Adrenal gland (tissue), 12 donors: ENCODE measurements around the gene LPXN. TPM values are rescaled to one million over a fixed set of nuclear protein-coding genes. Genes with fewer than 3 reads are reported as not detected.

Experiments
- DNase-seq, 7 donors: peaks; one replicate each; pipeline ENCODE4 v3.0.0-alpha.2; 2019 to 2020
- H3K27ac ChIP-seq, 5 donors: fragments of 200-600 bp; sonication (generic) in 4 of 5; 1 replicate in 3 of 5; 2 replicates in 2 of 5; pipeline versions ENCODE4 v1.5.1 to v1.8.0; 2016 to 2020; ENCODE audit warnings: mild to moderate bottlenecking in 1 of 5
- H3K27me3 ChIP-seq: fragments of 200-600 bp; 2 replicates; pipeline ENCODE4 v1.8.0; 2021
- H3K36me3 ChIP-seq, 2 donors: fragments of 200-600 bp; replicated peaks in 1 of 2; 1 replicate in 1 of 2; 2 replicates in 1 of 2; pipeline versions ENCODE4 v1.5.1 to v1.8.0; 2018 to 2022
- H3K4me1 ChIP-seq, 2 donors: fragments of 200-600 bp; replicated peaks in 1 of 2; 1 replicate in 1 of 2; 2 replicates in 1 of 2; pipeline versions ENCODE4 v1.5.1 to v1.8.0; 2018 to 2021
- H3K4me3 ChIP-seq, 4 donors: fragments of 200-600 bp; sonication (generic) in 3 of 4; one replicate each; pipeline ENCODE4 v1.5.1; 2016 to 2018
- H3K9me3 ChIP-seq, 3 donors: fragments of 200-600 bp; sonication (generic) in 1 of 3; replicated peaks in 1 of 3; 1 replicate in 2 of 3; 2 replicates in 1 of 3; pipeline versions ENCODE4 v1.5.1 to v1.8.0; 2016 to 2021
- POLR2A ChIP-seq, 2 donors: fragments of 450-650 bp; IDR thresholded peaks; one replicate each; pipeline ENCODE4 v1.6.1; 2017; ENCODE audit warnings: antibody characterized with exemption in 2 of 2, mild to moderate bottlenecking in 2 of 2, moderate library complexity in 1 of 2
- WGBS, 4 donors: extraction: QIAGEN DNeasy Blood & Tissue Kit in 2 of 4; methylation state at CpG; one replicate each; pipeline versions ENCODE4 v1.1.5 to v1.1.7; 2013 to 2017; 5-methylcytosine and 5-hydroxymethylcytosine counted together
- intact Hi-C, 2 donors: fragments of 100-400 bp; cut with DNase I; formaldehyde crosslinking; loops; one replicate each; pipeline versions ENCODE4 v1.14.1 to v1.15.0; 2022 to 2023
- polyA plus RNA-seq, 3 donors: library from polyadenylated mRNA; stranded (reverse); fragments of 200-250 nt in 2 of 3; fragments of 350-450 nt in 1 of 3; fragmentation: Illumina TruSeq in 1 of 3; extraction: RNeasy Lipid Tissue Mini Kit (QIAGEN cat#74804) in 1 of 3; gene quantifications; one replicate each; pipeline ENCODE4 v1.2.3, GENCODE V29; 2013 to 2014
- total RNA-seq, 9 donors: library from RNA; depleted of rRNA in 4 of 9; stranded (reverse); fragments of >200 nt in 4 of 9; fragments of 120-200 nt in 1 of 9; fragmentation: NEBNext Ultra II Directional in 1 of 9; extraction: Animal tissue kit (Norgen Biotek cat#: 25700) in 1 of 9; gene quantifications; one replicate each; pipeline versions ENCODE4 v1.1.0 to v1.2.4, GENCODE V29; 2013 to 2023
- TF ChIP-seq, protein P1 (sequence below), 6 experiments: fragments of 450-650 bp in 4 of 6; fragments of 200-600 bp in 2 of 6; sonication (generic) in 1 of 6; IDR thresholded peaks; 1 replicate in 5 of 6; 2 replicates in 1 of 6; pipeline versions ENCODE4 v1.5.1 to v1.8.0; 2016 to 2021; ENCODE audit warnings: antibody characterized with exemption in 6 of 6, mild to moderate bottlenecking in 2 of 6, moderate library complexity in 1 of 6
- donor health status: healthy with polysubstance abuse.
- donor health status: Bipolar disorder and iron deficiency.
- donor health status: DM: yes; HTN: yes; CAD: no.
- donor health status: DM: no; HTN: no; CAD: no.
- donor health status: DM: no; HTN: no; CAD: no.
- donor health status: DM: yes; HTN: yes; CAD: no.

LPXN gene
- total and polyA plus RNA-seq, 12 donors, result 3.1 to 24.5 (median 10.2) TPM

DNA sequence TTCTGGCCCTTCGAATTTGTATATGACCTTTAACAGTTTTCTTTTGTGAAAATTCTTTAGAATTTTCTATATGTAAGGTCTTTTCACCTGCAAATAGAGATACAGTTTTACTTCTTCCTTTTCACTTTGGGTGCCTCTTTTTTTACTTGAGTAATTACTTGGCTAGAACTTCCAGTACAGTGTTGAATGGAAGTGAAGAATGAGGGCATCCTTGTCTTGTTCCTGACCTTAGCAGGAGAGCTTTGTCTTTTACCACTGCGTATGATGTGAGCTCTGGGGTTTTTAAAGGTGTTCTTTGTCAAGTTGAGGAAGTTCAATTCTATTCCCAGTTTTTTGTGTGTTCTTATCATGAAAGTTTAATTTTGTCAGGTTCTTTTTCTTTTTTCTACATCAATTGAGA lies 24.9 kb upstream of the LPXN start:
- intact Hi-C loops, result no loop called here
- 78 to 82% (median 79%) methylated on average over 2 of the region's 2 CpGs for WGBS, 4 donors
- Histone ChIP-seq H3K9me3 (no peaks in the 10 kb centered on the region), H3K27ac (no peak overlapping the region), H3K4me3 (no peak overlapping the region), H3K36me3 (no peaks in the 10 kb centered on the region), H3K4me1 (peaks cover 4 to 19% of the 10 kb centered on the region in 2 donors), H3K27me3 (no peaks in the 10 kb centered on the region)
- DNase-seq, result no peak
- TF ChIP-seq, protein P1, sequence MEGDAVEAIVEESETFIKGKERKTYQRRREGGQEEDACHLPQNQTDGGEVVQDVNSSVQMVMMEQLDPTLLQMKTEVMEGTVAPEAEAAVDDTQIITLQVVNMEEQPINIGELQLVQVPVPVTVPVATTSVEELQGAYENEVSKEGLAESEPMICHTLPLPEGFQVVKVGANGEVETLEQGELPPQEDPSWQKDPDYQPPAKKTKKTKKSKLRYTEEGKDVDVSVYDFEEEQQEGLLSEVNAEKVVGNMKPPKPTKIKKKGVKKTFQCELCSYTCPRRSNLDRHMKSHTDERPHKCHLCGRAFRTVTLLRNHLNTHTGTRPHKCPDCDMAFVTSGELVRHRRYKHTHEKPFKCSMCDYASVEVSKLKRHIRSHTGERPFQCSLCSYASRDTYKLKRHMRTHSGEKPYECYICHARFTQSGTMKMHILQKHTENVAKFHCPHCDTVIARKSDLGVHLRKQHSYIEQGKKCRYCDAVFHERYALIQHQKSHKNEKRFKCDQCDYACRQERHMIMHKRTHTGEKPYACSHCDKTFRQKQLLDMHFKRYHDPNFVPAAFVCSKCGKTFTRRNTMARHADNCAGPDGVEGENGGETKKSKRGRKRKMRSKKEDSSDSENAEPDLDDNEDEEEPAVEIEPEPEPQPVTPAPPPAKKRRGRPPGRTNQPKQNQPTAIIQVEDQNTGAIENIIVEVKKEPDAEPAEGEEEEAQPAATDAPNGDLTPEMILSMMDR (IDR thresholded peaks at IDR 0.05), result no peak
- TF ChIP-seq POLR2A (IDR thresholded peaks at IDR 0.05), result no peak

DNA sequence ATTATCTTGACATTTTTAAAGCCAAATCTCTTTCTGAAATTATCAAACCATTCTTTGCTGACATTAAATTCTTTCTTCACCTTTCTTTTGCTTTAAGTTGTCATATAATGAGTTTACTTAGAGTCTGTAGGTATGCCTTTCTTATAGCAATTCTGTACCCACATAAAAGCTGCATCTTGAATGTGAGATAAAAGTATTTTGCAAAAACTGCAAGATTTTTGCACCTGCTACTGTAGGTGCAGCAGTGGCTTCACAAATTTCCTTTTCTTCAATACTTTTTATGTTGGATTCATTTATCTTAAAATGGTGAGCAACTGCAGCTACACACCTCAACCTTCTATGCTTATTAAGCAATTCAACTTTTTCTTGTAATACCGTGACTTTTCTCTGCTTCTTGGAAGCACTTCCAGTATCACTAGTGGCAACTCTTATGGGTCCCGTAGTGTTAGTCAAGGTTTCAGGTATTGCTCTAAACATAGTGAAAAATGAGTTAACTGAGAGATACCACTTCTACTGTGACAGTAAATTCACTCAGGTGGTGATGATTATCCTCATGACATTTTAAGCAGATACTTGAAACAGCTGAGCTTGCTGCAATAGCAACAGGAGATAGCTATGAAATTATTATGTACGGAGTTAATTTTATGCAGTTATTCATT lies 22.0 kb upstream of the LPXN start:
- peaks cover 0 to 21% of the 10 kb centered on the region in 2 donors for H3K4me1 ChIP-seq
- DNase-seq, result no peak
- no peaks in the 10 kb centered on the region for H3K27me3 ChIP-seq
- H3K4me3 ChIP-seq, result no peak overlapping the region
- TF ChIP-seq, protein P1 (IDR thresholded peaks at IDR 0.05), result no peak
- no peak for TF ChIP-seq POLR2A (IDR thresholded peaks at IDR 0.05)
- no peaks in the 10 kb centered on the region for H3K36me3 ChIP-seq
- no peaks in the 10 kb centered on the region for H3K9me3 ChIP-seq
- no peak overlapping the region for H3K27ac ChIP-seq
- intact Hi-C loops, result no loop called here
- WGBS, 4 donors, result 68 to 80% (median 72%) methylated on average over 3 of the region's 3 CpGs

DNA sequence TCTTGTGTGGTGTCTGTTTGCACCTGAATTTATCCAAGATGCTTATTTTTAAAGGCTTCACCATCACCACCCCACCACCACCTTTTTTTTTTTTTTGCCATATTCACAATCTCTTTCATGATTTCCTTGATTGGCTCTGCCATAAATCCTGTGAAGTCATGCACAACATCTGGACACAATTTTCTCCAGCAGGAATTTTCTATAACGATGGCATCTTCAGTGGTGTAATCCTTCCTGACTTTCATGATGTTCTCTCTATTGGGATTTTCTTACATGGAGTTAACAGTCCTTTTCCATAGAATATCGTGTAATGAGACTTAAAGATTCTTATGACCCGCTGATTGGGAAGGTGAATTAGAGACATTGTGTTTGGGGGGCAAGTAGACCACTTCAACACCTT lies 21.0 kb upstream of the LPXN start:
- peaks cover 0 to 21% of the 10 kb centered on the region in 2 donors for H3K4me1 ChIP-seq

DNA sequence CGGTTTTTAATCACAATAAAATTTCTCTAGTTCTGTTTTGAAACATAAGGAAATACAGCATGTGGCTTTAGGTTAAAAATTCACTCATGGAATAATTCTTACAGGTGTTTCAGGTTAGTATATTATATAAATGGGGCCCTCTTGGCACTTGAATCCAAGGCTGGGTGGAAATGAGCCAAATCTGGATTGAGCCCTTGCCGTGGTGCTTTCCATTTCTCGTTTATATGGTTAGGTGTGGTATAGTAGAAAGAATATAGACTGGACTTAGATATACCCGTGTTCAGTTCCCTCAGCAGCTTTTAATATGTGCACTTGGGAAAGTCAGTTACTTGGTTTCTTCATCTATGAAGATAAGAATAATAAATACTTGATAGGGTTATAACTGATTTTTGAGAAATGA lies 19.2 kb upstream of the LPXN start:
- intact Hi-C loops, result no loop called here
- H3K36me3 ChIP-seq, result no peaks in the 10 kb centered on the region
- no peaks in the 10 kb centered on the region for H3K27me3 ChIP-seq
- no peak for DNase-seq
- TF ChIP-seq, protein P1 (IDR thresholded peaks at IDR 0.05), result no peak
- no peak for TF ChIP-seq POLR2A (IDR thresholded peaks at IDR 0.05)
- peaks cover 0 to 21% of the 10 kb centered on the region in 2 donors for H3K4me1 ChIP-seq
- 88 to 93% (median 92%) methylated on average over 4 of the region's 4 CpGs for WGBS, 4 donors
- H3K27ac ChIP-seq, result no peak overlapping the region
- H3K9me3 ChIP-seq, result no peaks in the 10 kb centered on the region
- H3K4me3 ChIP-seq, result no peak overlapping the region

More for the DNA sequence above, 21.0 kb upstream of the LPXN start:
- Histone ChIP-seq H3K9me3 (no peaks in the 10 kb centered on the region), H3K36me3 (no peaks in the 10 kb centered on the region), H3K27ac (no peak overlapping the region), H3K27me3 (no peaks in the 10 kb centered on the region), H3K4me3 (no peak overlapping the region)
- intact Hi-C loops, result no loop called here
- 88 to 93% (median 89%) methylated on average over 3 of the region's 3 CpGs for WGBS, 4 donors
- no peak for DNase-seq
- TF ChIP-seq POLR2A (IDR thresholded peaks at IDR 0.05), result no peak
- TF ChIP-seq, protein P1 (IDR thresholded peaks at IDR 0.05), result no peak
